Non-pigmented ciliary epithelial cell (primary cell): Measurements from ENCODE around the gene SGMS1.

Source experiments
- DNase-seq: peaks from one replicate; pipeline ENCODE4 v3.0.0-alpha.2; 2010; ENCODE audit warnings: low read depth

Gene SGMS1

DNA sequence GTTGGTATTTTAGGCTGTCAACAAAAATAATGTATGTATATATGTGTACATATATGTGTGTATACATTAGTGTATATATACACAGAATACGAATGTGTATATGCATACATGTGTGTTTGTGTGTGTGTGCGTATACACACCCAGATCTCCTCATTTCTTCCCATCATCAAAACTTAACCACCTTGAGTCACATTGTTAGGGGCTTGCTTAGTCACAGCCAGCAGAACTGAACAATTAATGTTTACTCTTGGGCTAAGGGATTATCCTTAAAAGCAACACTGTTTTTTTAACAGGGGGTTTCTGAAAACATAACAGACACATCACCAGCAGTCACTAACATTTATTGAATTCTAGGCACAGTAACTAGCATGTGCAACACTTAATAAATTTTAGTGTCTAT lies 289.5 kb downstream of the SGMS1 start:
- no peak for DNase-seq

GRCh38 chr10:50333872-50334271 lies 289.9 kb downstream of the SGMS1 start:
- no peak for DNase-seq

GRCh38 chr10:50332108-50332842 lies 291.5 kb downstream of the SGMS1 start:
- no peak for DNase-seq

DNA sequence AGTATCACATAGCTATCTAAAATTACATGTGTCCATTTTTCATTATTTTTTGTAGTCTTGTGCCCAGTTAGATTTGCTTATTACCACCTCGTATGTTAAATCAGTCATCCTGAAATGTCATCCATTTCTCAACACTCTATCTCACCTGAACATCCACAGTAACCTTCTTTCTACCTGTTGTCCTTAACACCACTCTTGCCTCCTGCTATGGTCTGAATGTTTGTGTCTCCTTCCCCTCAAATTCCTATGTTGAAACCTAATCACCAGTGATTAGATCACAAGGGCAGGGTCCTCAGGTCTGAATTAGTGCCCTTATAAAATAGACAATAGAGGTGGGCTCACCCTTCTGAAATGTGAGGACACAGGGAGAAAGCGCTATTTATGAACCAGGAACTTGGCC lies 292.3 kb downstream of the SGMS1 start:
- DNase-seq: no peak

DNA sequence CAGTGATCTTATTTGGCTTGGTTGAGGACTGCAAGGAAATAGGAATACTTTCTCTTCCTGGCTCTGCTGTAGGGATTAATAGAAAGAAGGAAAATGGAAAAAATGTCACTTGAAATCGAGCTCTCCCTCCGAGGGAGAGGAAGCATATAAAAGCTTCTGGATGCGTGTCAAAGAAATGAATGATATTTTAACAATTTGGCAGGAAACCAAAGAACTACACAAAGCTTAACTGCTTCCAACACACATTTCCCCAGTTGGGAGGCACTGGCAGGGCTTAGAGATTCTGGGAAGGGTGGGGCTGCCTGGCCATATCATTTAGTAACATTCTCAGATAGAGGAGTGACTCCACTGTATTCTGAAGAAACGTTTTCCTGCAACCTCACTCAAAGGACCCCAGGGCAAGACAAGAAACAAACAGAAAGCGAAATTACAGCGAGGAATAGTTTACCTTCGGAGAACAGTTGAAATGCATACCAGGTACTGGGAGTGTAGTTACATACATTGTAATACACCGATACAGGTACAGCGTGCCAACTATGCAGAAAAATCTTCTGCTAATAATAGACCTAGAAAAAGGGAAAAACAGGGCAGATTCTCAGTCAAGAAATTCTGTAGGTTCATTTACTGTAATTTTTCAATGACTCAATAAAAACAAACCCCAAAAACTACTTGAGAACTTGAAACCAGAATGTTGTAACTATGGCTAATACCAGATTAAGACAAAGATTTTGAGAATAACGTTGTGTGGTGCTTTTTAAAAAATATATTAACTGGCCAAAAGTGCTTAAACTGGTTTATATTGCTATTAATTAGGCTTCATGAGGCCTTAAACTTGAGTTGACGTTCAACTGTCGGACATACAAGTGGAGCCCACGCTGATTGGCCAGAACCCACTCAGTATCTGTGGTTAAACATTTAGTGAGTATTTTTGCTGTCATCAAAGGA lies 296.7 kb downstream of the SGMS1 start:
- DNase-seq: peak; percentile 41

- no peak for DNase-seq
These were observed 297.6 kb downstream of the SGMS1 start for GRCh38 chr10:50326172-50326555.

DNA sequence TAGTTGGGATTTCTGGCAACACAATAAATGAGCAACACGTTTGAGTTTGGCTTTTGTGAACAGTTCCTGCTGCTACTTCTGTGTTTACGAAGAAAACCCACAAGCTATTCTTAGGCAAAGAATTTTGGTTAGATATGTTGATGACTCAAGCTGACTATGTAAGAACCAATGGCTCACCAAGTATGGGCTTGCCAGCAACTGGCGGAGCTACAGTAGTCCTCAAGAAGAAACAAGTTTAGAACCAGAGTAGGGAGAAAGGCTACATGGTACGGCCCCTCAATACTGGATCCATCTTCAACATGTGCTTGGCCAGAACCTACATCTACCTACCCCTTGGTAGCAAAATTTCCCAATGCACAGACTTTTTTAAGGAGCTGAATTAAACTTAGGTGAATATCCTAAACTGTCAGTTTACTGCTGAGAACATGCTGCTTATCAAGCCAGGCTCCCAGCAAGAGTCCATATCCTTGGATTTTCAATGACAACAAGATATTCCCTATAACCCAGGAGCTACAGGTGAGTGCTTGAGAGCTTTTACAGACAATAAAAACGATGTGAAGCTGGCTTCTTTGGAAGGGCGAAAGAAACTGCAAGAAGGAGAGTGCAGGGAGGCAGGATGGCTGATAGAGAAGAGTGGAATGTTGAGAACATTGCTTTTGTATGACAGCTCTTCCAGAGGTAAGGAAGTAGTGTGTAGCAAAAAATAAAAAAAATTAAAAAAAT lies 298.1 kb downstream of the SGMS1 start:
- peak; percentile 95 for DNase-seq

- no peak for DNase-seq
These were observed 298.9 kb downstream of the SGMS1 start for GRCh38 chr10:50324680-50325393.

- no peak for DNase-seq
These were observed 299.7 kb downstream of the SGMS1 start for GRCh38 chr10:50324046-50324445.

GRCh38 chr10:50322077-50322476 lies 301.7 kb downstream of the SGMS1 start:
- DNase-seq: peak; percentile 15

- no peak for DNase-seq
These were observed 305.6 kb downstream of the SGMS1 start for GRCh38 chr10:50318129-50318528.

GRCh38 chr10:50316695-50317648 lies 306.8 kb downstream of the SGMS1 start:
- DNase-seq: no peak

DNA sequence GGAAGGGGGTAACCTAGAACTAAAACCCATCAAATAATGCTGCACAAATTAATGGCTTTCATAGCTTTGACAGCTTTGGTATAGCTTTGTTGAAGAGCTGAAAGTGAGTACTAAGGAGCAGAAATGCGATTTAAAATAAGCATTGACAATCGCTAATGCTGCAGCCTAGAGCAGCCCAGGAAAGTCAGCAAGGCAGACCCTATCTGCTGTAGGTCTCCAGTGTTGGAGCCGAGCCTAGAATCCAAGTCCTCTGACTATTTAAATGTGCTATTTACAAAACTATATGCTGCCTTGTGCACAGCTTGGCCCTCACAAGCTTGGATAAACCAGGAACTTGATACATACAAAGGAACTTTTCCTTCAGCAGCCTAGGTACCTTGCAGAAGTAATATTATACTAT lies 307.6 kb downstream of the SGMS1 start:
- DNase-seq: no peak

GRCh38 chr10:50315424-50315823 lies 308.3 kb downstream of the SGMS1 start:
- DNase-seq: no peak

GRCh38 chr10:50314169-50315071 lies 309.3 kb downstream of the SGMS1 start:
- DNase-seq: no peak

DNA sequence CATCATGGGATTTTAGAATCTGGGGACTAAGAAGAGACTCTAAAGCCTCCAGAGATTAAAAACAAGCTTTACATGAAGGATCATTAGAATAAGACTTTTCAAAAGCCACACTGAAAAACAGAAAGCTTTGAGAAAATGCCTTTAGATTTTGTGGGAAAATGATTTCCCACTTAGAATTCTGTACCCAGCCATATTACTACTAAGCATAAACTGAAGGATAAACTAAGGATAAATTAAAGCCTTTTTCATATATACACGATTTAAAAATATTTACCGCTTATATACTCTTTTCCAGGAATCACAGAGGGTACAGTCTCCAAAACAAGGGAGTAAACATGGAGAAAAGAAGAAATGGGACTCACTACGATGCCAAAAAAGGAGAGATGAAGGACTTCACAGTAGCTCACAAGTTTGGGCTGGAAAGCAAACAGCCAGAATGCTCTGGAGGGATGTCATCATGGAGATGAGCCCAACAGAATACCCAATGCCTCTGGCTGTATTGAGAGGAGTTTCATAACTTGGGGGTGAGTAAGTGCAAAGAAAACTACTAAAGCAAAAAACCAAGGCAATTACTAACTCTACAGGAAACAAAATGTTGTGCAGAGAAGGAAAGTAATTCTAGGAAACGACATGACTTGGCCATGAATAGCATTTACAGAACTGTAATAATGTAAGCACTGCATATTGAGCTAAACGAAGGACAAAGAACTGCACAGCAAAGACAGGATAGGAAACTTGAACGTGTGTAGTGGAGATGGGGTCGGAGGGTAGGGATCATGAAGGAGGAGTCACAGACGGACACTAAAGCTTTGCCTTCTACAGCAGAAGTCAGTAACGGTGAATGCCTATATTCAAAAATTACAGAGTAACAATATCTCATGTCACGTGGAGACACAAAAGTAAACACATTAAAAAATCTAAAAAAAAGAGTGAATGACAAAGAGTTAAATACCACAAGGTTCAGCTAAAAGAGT lies 311.0 kb downstream of the SGMS1 start:
- peak; percentile 23 for DNase-seq

DNA sequence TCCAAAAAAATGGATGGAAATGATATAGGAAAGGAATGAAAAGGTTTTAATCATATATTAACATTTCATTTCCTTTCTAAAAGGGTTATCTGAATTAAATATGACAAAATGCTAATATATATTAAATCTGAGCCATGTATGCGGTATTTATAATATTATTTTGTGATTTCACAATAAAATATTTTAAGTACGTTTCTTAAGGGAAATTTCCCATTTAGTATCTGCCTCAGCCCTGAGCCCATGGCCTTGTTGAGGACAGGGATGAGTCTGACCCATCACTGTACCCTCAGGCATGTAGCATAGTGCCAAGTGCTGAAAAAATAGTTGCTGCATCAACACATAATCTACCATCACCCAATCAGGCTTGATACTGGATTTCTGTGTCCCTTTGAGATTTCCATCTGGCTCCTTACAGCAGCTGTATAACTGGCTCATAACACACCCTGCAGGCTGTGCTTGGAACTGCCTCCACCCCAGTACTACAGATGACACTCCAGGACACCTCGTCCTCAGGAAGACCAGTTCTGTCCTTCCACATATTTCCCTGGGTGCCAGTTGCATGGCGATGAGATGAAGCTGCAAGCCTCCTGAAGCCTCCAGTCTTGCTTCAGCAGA lies 313.1 kb downstream of the SGMS1 start:
- DNase-seq: no peak

GRCh38 chr10:50309342-50309741 lies 314.4 kb downstream of the SGMS1 start:
- no peak for DNase-seq
